Measurements from ENCODE around the gene FMO1.

GRCh38 chr1:171311771-171312558 is 63.7 kb downstream of the FMO1 start:
- TF ChIP-seq CTCF (IDR thresholded peaks at IDR 0.05) (no peak), ZFX (IDR thresholded peaks at IDR 0.05; ENCODE audit: borderline replicate concordance) (no peak)

All from 22Rv1 (cell line).